Adrenal gland (tissue), 12 donors: Measurements from ENCODE around the gene NDUFC2. TPM values are rescaled to one million over a fixed set of nuclear protein-coding genes. Genes with fewer than 3 reads are reported as not detected.

Experiments
- DNase-seq, 7 donors: peaks; one replicate each; pipeline ENCODE4 v3.0.0-alpha.2; 2019 to 2020
- H3K27ac ChIP-seq, 5 donors: fragments of 200-600 bp; sonication (generic) in 4 of 5; 1 replicate in 3 of 5; 2 replicates in 2 of 5; pipeline versions ENCODE4 v1.5.1 to v1.8.0; 2016 to 2020; ENCODE audit warnings: mild to moderate bottlenecking in 1 of 5
- H3K27me3 ChIP-seq: fragments of 200-600 bp; 2 replicates; pipeline ENCODE4 v1.8.0; 2021
- H3K36me3 ChIP-seq, 2 donors: fragments of 200-600 bp; replicated peaks in 1 of 2; 1 replicate in 1 of 2; 2 replicates in 1 of 2; pipeline versions ENCODE4 v1.5.1 to v1.8.0; 2018 to 2022
- H3K4me1 ChIP-seq, 2 donors: fragments of 200-600 bp; replicated peaks in 1 of 2; 1 replicate in 1 of 2; 2 replicates in 1 of 2; pipeline versions ENCODE4 v1.5.1 to v1.8.0; 2018 to 2021
- H3K4me3 ChIP-seq, 4 donors: fragments of 200-600 bp; sonication (generic) in 3 of 4; one replicate each; pipeline ENCODE4 v1.5.1; 2016 to 2018
- H3K9me3 ChIP-seq, 3 donors: fragments of 200-600 bp; sonication (generic) in 1 of 3; replicated peaks in 1 of 3; 1 replicate in 2 of 3; 2 replicates in 1 of 3; pipeline versions ENCODE4 v1.5.1 to v1.8.0; 2016 to 2021
- CTCF ChIP-seq, 6 experiments: fragments of 450-650 bp in 4 of 6; fragments of 200-600 bp in 2 of 6; sonication (generic) in 1 of 6; IDR thresholded peaks; 1 replicate in 5 of 6; 2 replicates in 1 of 6; pipeline versions ENCODE4 v1.5.1 to v1.8.0; 2016 to 2021; ENCODE audit warnings: antibody characterized with exemption in 6 of 6, mild to moderate bottlenecking in 2 of 6, moderate library complexity in 1 of 6
- POLR2A ChIP-seq, 2 donors: fragments of 450-650 bp; IDR thresholded peaks; one replicate each; pipeline ENCODE4 v1.6.1; 2017; ENCODE audit warnings: antibody characterized with exemption in 2 of 2, mild to moderate bottlenecking in 2 of 2, moderate library complexity in 1 of 2
- WGBS, 4 donors: extraction: QIAGEN DNeasy Blood & Tissue Kit in 2 of 4; methylation state at CpG; one replicate each; pipeline versions ENCODE4 v1.1.5 to v1.1.7; 2013 to 2017; 5-methylcytosine and 5-hydroxymethylcytosine counted together
- intact Hi-C, 2 donors: fragments of 100-400 bp; cut with DNase I; formaldehyde crosslinking; loops; one replicate each; pipeline versions ENCODE4 v1.14.1 to v1.15.0; 2022 to 2023
- polyA plus RNA-seq, 3 donors: library from polyadenylated mRNA; stranded (reverse); fragments of 200-250 nt in 2 of 3; fragments of 350-450 nt in 1 of 3; fragmentation: Illumina TruSeq in 1 of 3; extraction: RNeasy Lipid Tissue Mini Kit (QIAGEN cat#74804) in 1 of 3; gene quantifications; one replicate each; pipeline ENCODE4 v1.2.3, GENCODE V29; 2013 to 2014
- total RNA-seq, 9 donors: library from RNA; depleted of rRNA in 4 of 9; stranded (reverse); fragments of >200 nt in 4 of 9; fragments of 120-200 nt in 1 of 9; fragmentation: NEBNext Ultra II Directional in 1 of 9; extraction: Animal tissue kit (Norgen Biotek cat#: 25700) in 1 of 9; gene quantifications; one replicate each; pipeline versions ENCODE4 v1.1.0 to v1.2.4, GENCODE V29; 2013 to 2023
- donor health status: healthy with polysubstance abuse.
- donor health status: Bipolar disorder and iron deficiency.
- donor health status: DM: yes; HTN: yes; CAD: no.
- donor health status: DM: no; HTN: no; CAD: no.
- donor health status: DM: no; HTN: no; CAD: no.
- donor health status: DM: yes; HTN: yes; CAD: no.

Gene NDUFC2
- total and polyA plus RNA-seq, 12 donors, result 75.4 to 487 (median 332) TPM

DNA sequence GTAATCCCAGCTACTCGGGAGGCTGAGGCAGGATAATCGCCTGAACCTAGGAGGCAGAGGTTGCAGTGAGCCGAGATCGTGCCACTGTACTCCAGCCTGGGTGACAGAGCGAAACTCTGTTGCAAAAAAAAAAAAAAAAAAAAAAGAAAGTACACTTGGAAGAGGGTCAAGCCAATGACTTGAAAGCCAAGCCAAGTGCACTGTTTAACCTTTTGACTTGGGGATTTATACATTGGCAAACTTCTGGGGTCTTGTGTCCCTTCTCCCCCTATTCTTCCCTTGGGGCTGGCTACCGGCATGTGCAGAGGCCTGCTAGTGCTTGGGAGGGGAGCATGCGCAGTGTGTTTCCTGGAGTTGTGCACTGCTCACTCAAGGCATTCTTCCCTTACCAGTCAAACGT, 30.3 kb downstream of the NDUFC2 start:
- intact Hi-C loops, result no loop called here
- 82 to 85% (median 84%) methylated on average over 8 of the region's 8 CpGs for WGBS, 4 donors
- no peak overlapping the region for H3K4me3 ChIP-seq
- TF ChIP-seq CTCF (IDR thresholded peaks at IDR 0.05) (no peak), POLR2A (IDR thresholded peaks at IDR 0.05) (no peak)
- peaks cover 9 to 20% of the 10 kb centered on the region in 2 donors for H3K4me1 ChIP-seq
- H3K9me3 ChIP-seq, result no peaks in the 10 kb centered on the region
- H3K36me3 ChIP-seq, result no peaks in the 10 kb centered on the region
- no peak for DNase-seq
- no peaks in the 10 kb centered on the region for H3K27me3 ChIP-seq
- H3K27ac ChIP-seq, result no peak overlapping the region

DNA sequence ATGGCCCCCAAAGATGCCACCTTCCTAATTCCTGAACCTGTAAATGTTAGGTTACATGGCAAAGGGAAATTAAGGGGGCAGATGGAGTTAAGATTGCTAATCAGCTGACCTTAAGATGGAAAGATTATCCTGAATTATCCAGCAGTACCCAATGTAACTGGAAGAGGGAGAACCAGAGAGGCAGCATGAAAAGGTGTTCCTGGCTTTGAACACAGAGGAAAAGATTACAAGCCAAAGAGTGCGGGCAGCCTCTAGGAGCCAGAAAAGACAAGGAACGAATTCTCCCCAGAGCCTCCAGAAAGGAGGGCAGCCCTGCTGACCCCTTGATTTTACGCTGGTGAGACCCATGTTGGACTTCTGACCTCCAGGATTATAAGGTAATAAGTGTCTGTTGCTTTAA, 31.1 kb downstream of the NDUFC2 start:
- Histone ChIP-seq H3K27me3 (no peaks in the 10 kb centered on the region), H3K36me3 (no peaks in the 10 kb centered on the region), H3K4me1 (peaks cover 9 to 20% of the 10 kb centered on the region in 2 donors), H3K9me3 (no peaks in the 10 kb centered on the region), H3K27ac (no peak overlapping the region), H3K4me3 (no peak overlapping the region)
- intact Hi-C loops, result no loop called here
- 84 to 100% (median 90%) methylated on average over 3 of the region's 3 CpGs for WGBS, 4 donors
- DNase-seq, result no peak
- no peak for TF ChIP-seq CTCF (IDR thresholded peaks at IDR 0.05)
- no peak for TF ChIP-seq POLR2A (IDR thresholded peaks at IDR 0.05)

DNA sequence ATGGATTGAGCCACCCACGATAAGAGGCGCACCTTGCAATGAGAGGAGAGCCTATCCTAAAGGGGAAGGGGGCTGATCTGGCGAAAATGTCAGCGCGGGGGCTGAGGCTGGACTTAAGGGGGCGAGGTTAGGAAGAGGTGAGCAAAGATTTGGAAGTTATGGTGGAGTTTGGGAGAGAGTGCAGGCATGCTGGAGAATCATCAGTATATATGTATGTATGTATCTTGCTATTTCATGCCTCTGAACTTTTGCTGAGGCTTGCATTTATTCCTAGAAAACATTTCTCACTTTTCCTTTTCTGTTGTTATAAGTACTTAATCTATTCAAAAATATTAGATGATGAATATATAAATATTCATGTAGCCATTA, 33.2 kb downstream of the NDUFC2 start:
- Histone ChIP-seq H3K4me3 (no peak overlapping the region), H3K4me1 (peaks cover 9 to 19% of the 10 kb centered on the region in 2 donors), H3K27me3 (no peaks in the 10 kb centered on the region), H3K9me3 (no peaks in the 10 kb centered on the region), H3K36me3 (no peaks in the 10 kb centered on the region), H3K27ac (peak overlapping the region in 3 of 5 donors; percentile 71 to 82 (median 75))
- 18 to 36% (median 25%) methylated on average over 6 of the region's 6 CpGs for whole genome bisulfite sequencing, 4 donors
- TF ChIP-seq POLR2A (IDR thresholded peaks at IDR 0.05) (no peak), CTCF (IDR thresholded peaks at IDR 0.05) (no peak)
- intact Hi-C loops, result no loop called here
- DNase-seq, result no peak

- TF ChIP-seq POLR2A (IDR thresholded peaks at IDR 0.05), result peak in 1 of 2 donors; percentile 61
- peak; percentile 87 to 99 (median 98) for TF ChIP-seq CTCF (IDR thresholded peaks at IDR 0.05)
- Histone ChIP-seq H3K27me3 (no peaks in the 10 kb centered on the region), H3K4me3 (peak overlapping the region in 2 of 4 donors; percentile 29 to 52), H3K9me3 (no peaks in the 10 kb centered on the region), H3K27ac (peak overlapping the region; percentile 23 to 82 (median 71)), H3K4me1 (peaks cover 9 to 19% of the 10 kb centered on the region in 2 donors), H3K36me3 (no peaks in the 10 kb centered on the region)
- intact Hi-C loops, result no loop called here
- DNase-seq, result peak; percentile 80 to 92 (median 88)
- WGBS, 4 donors, result 2 to 3% (median 2%) methylated on average over 18 to 28 of the region's 28 CpGs
These were observed 33.7 kb downstream of the NDUFC2 start for GRCh38 chr11:78045851-78046485.
